DND-41 (cell line): ENCODE results near the gene STPG4.

Experiments
- ATAC-seq: fragments of 200-7000 bp; cut with Tn5 transposase; 3 replicates; pipeline ENCODE4 v1.9.1; 2021; ENCODE audit warnings: low read depth; ENCODE audit not compliant: insufficient read depth
- DNase-seq: peaks from one replicate; pipeline ENCODE4 v3.0.0-alpha.2; 2020
- H2AFZ ChIP-seq: 2 replicates; pipeline ENCODE4 v1.6.0; 2012; ENCODE audit warnings: low read depth, low read length
- H3K27ac ChIP-seq: 2 replicates; pipeline ENCODE4 v1.5.1; 2012; ENCODE audit warnings: low read length, inconsistent platforms
- H3K27me3 ChIP-seq: fragments of 200-600 bp; sonication (generic); 2 replicates; pipeline ENCODE4 v1.6.0; 2012; ENCODE audit warnings: low read length, mild to moderate bottlenecking, inconsistent platforms; ENCODE audit not compliant: insufficient read depth, poor library complexity
- H3K36me3 ChIP-seq: 2 replicates; pipeline ENCODE4 v1.5.1; 2012; ENCODE audit warnings: low read length, inconsistent platforms; ENCODE audit not compliant: insufficient read depth
- H3K4me1 ChIP-seq: 2 replicates; pipeline ENCODE4 v1.5.1; 2012; ENCODE audit warnings: mild to moderate bottlenecking, low read length; ENCODE audit not compliant: insufficient read depth
- H3K4me2 ChIP-seq: 2 replicates; pipeline ENCODE4 v1.6.0; 2012; ENCODE audit warnings: mild to moderate bottlenecking, moderate library complexity, low read length, inconsistent platforms; ENCODE audit not compliant: insufficient read depth
- H3K4me3 ChIP-seq, 2 experiments: fragments of 200-600 bp in 1 of 2; shearing (Covaris generic) in 1 of 2; 2 replicates each; pipeline ENCODE4 v1.5.1; 2012 to 2016; ENCODE audit warnings: inconsistent platforms in 2 of 2, low read length in 2 of 2, mild to moderate bottlenecking in 2 of 2, low read depth in 1 of 2, moderate library complexity in 1 of 2
- H3K79me2 ChIP-seq: 2 replicates; pipeline ENCODE4 v1.6.0; 2012; ENCODE audit warnings: low read length, inconsistent platforms; ENCODE audit not compliant: insufficient read depth
- H3K9ac ChIP-seq: 2 replicates; pipeline ENCODE4 v1.6.0; 2012; ENCODE audit warnings: low read depth, mild to moderate bottlenecking, inconsistent platforms, low read length, moderate library complexity
- H3K9me3 ChIP-seq: 2 replicates; pipeline ENCODE4 v1.5.1; 2012; ENCODE audit warnings: low read length, moderate library complexity, mild to moderate bottlenecking, inconsistent platforms; ENCODE audit not compliant: insufficient read depth, severe bottlenecking
- H4K20me1 ChIP-seq: 2 replicates; pipeline ENCODE4 v1.6.0; 2012; ENCODE audit warnings: low read length; ENCODE audit not compliant: insufficient read depth
- CTCF ChIP-seq: IDR thresholded peaks from 2 replicates; pipeline ENCODE4 v1.5.1; 2012; ENCODE audit warnings: borderline replicate concordance, low read length, moderate library complexity, mild to moderate bottlenecking; ENCODE audit not compliant: poor library complexity, severe bottlenecking; ENCODE audit errors: extremely low read depth
- EZH2 ChIP-seq: IDR thresholded peaks from 3 replicates; pipeline ENCODE4 v1.6.1; 2012; ENCODE audit warnings: borderline replicate concordance, low read depth, mild to moderate bottlenecking, moderate library complexity, low read length, inconsistent platforms; ENCODE audit not compliant: severe bottlenecking

STPG4 gene

GRCh38 chr2:47068981-47069627 is 86.0 kb downstream of the STPG4 start:
- TF ChIP-seq CTCF, result no peak
- no peak for TF ChIP-seq EZH2
- no peaks in the 10 kb centered on the region for H3K4me1 ChIP-seq
- H3K79me2 ChIP-seq, result no peaks in the 10 kb centered on the region
- peaks cover 26% of the 10 kb centered on the region; the same call in 1 of the 2 replicates for H4K20me1 ChIP-seq
- DNase-seq (no peak), ATAC-seq (no peak)
- H3K4me3 ChIP-seq, result no peak overlapping the region
- no peak overlapping the region for H3K9ac ChIP-seq
- H3K9me3 ChIP-seq, result no peaks in the 10 kb centered on the region
- H3K27ac ChIP-seq, result no peak overlapping the region
- H3K27me3 ChIP-seq, result no peaks in the 10 kb centered on the region
- H3K4me2 ChIP-seq, result no peak overlapping the region
- H3K36me3 ChIP-seq, result peaks cover 87% of the 10 kb centered on the region
- H2AFZ ChIP-seq, result no peak overlapping the region

- no peak for ATAC-seq
- H3K36me3 ChIP-seq, result peaks cover 87% of the 10 kb centered on the region
- no peak overlapping the region for H3K4me3 ChIP-seq
- no peaks in the 10 kb centered on the region for H3K27me3 ChIP-seq
- no peak overlapping the region for H2AFZ ChIP-seq
- H3K4me2 ChIP-seq, result no peak overlapping the region
- H3K4me1 ChIP-seq, result no peaks in the 10 kb centered on the region
- H3K9ac ChIP-seq, result no peak overlapping the region
- TF ChIP-seq EZH2, result no peak
- H3K9me3 ChIP-seq, result no peaks in the 10 kb centered on the region
- H4K20me1 ChIP-seq, result peaks cover 17% of the 10 kb centered on the region; the same call in 1 of the 2 replicates
- H3K27ac ChIP-seq, result no peak overlapping the region
- no peaks in the 10 kb centered on the region for H3K79me2 ChIP-seq
- no peak for DNase-seq
These were observed 87.2 kb downstream of the STPG4 start for GRCh38 chr2:47067788-47068407.

GRCh38 chr2:47065771-47066380 is 89.2 kb downstream of the STPG4 start:
- Histone ChIP-seq H3K9ac (no peak overlapping the region), H3K27me3 (no peaks in the 10 kb centered on the region), H3K36me3 (peaks cover 87% of the 10 kb centered on the region), H3K27ac (no peak overlapping the region), H3K4me3 (no peak overlapping the region), H3K9me3 (no peaks in the 10 kb centered on the region), H3K79me2 (no peaks in the 10 kb centered on the region), H4K20me1 (peaks cover 16% of the 10 kb centered on the region; the same call in 1 of the 2 replicates), H2AFZ (no peak overlapping the region), H3K4me1 (no peaks in the 10 kb centered on the region), H3K4me2 (no peak overlapping the region)
- ATAC-seq (peak; percentile 50; the same call in 1 of the 3 replicates), DNase-seq (no peak)
- TF ChIP-seq CTCF (no peak), EZH2 (no peak)

DNA sequence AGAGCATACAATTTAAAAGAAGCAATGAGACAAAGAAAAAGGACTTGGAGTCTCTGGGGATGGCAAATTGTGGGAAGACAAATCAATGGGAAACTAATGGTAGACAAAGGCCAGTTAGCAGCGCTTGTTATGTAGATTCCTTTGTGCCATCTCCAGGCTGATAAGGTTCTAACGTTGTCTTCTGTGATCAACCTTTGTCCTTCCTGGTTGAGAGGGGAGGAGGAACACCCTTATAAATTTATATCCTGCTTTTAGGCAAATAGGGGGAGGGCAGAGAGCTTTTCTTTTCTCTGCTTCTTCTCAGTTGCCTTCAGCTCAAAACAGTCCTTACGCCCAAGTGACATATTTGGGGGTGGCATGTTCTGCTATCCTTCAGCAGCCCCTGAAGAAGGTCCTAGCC is 89.8 kb downstream of the STPG4 start:
- Histone ChIP-seq H3K27ac (no peak overlapping the region), H3K4me3 (no peak overlapping the region), H3K9me3 (no peaks in the 10 kb centered on the region), H3K4me2 (no peak overlapping the region), H3K4me1 (no peaks in the 10 kb centered on the region), H4K20me1 (peaks cover 16% of the 10 kb centered on the region; the same call in 1 of the 2 replicates), H3K36me3 (peaks cover 87% of the 10 kb centered on the region), H3K79me2 (no peaks in the 10 kb centered on the region), H3K9ac (no peak overlapping the region), H3K27me3 (no peaks in the 10 kb centered on the region), H2AFZ (no peak overlapping the region)
- TF ChIP-seq EZH2 (no peak), CTCF (no peak)
- DNase-seq (no peak), ATAC-seq (no peak)
